Coronary artery (tissue), 2 donors: ENCODE measurements around the gene PROZ.

Experiments
- DNase-seq: peaks from one replicate; pipeline ENCODE4 v3.0.0-alpha.2; 2017; ENCODE audit warnings: low spot score
- H3K27ac ChIP-seq, 2 donors: fragments of 200-600 bp; sonication (generic); one replicate each; pipeline ENCODE4 v1.5.1; 2016 to 2019
- H3K4me3 ChIP-seq: fragments of 200-600 bp; sonication (generic); 2 replicates; pipeline ENCODE4 v1.5.1; 2016; ENCODE audit warnings: mild to moderate bottlenecking, moderate library complexity
- CTCF ChIP-seq: fragments of 200-600 bp; sonication (generic); IDR thresholded peaks from one replicate; pipeline ENCODE4 v1.5.1; 2019; ENCODE audit warnings: antibody characterized with exemption

Gene PROZ

DNA sequence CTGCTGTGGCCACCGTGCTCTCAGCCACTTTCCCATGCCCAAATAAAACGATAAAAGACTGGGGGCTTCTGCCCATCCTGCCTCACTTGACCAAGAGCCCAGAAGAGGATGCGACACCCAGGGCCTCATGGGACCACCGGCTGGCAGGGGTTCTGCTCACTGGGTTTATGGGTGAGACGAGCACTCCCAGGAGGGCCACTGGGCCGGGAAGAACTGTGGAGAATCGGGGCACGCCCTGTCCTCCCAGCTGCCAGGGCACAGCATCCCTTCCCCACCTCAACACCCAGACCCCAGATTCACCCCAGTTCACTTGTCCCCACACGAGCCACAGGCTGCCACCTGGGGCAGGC, 40.6 kb upstream of the PROZ start:
- Histone ChIP-seq H3K27ac (no peak overlapping the region), H3K4me3 (no peak overlapping the region)
- peak; percentile 45 for DNase-seq
- TF ChIP-seq CTCF = no peak

GRCh38 chr13:113118261-113119021, 40.0 kb upstream of the PROZ start:
- TF ChIP-seq CTCF = no peak
- Histone ChIP-seq H3K27ac (no peak overlapping the region), H3K4me3 (no peak overlapping the region)
- peak; percentile 47 for DNase-seq

DNA sequence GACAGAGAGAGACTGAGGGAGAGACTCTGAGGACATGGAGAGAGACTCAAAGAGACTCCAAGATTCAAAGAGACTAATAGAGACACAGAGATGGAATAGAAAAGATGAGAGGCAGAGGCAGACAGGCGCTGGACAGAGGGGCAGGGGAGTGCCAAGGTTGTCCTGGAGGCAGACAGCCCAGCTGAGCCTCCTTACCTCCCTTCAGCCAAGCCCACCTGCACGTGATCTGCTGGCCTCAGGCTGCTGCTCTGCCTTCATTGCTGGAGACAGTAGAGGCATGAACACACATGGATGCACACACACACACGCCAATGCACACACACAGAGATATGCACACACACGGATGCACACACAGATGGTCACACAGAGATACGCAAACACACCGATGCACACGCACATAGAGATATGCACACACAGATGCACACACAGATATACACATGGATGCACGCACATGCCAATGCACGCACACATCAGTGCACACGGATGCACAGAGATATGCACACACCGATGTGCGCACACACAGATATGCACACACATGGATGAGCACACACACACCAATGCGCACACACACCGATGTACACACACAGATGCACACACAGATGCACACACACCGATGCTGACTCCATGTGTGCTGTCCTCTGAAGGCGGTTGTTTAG, 39.2 kb upstream of the PROZ start:
- no peak overlapping the region for H3K27ac ChIP-seq
- no peak overlapping the region for H3K4me3 ChIP-seq
- peak; percentile 33 for DNase-seq
- no peak for TF ChIP-seq CTCF

GRCh38 chr13:113119822-113120189, 38.6 kb upstream of the PROZ start:
- Histone ChIP-seq H3K4me3 (no peak overlapping the region), H3K27ac (no peak overlapping the region)
- TF ChIP-seq CTCF = no peak
- peak; percentile 46 for DNase-seq

- peak; percentile 64 for DNase-seq
- H3K27ac ChIP-seq = no peak overlapping the region
- H3K4me3 ChIP-seq = no peak overlapping the region
- no peak for TF ChIP-seq CTCF
These were observed 37.9 kb upstream of the PROZ start for GRCh38 chr13:113120300-113121182.

- Histone ChIP-seq H3K27ac (no peak overlapping the region), H3K4me3 (no peak overlapping the region)
- DNase-seq = no peak
- no peak for TF ChIP-seq CTCF
These were observed 37.1 kb upstream of the PROZ start for GRCh38 chr13:113121183-113121927.
